Thoracic aorta (tissue), 2 donors: ENCODE data around the gene UNCX. TPM values are rescaled to one million over a fixed set of nuclear protein-coding genes. Genes with fewer than 3 reads are reported as not detected.
"Not testable (repeated sequence)": the region's sequence is repeated elsewhere in the genome, so short reads cannot be mapped to it uniquely, and the experiment has no call there.

ENCODE experiments used
- ATAC-seq: fragments of 150-250 bp; one replicate; pipeline ENCODE4 v1.8.0; 2017; ENCODE audit warnings: low read depth; ENCODE audit not compliant: insufficient number of reproducible peaks, low FRiP score
- DNase-seq: peaks from one replicate; pipeline ENCODE4 v3.0.0-alpha.2; 2020; ENCODE audit warnings: low spot score
- H3K27ac ChIP-seq, 2 donors: fragments of 200-600 bp; sonication (generic); 1 replicate in 1 of 2; 2 replicates in 1 of 2; pipeline ENCODE4 v1.5.1; 2016; ENCODE audit warnings: mild to moderate bottlenecking in 2 of 2, moderate library complexity in 2 of 2
- H3K27me3 ChIP-seq: fragments of 200-600 bp; sonication (generic); replicated peaks from 2 replicates; pipeline ENCODE4 v1.6.0; 2016; ENCODE audit warnings: mild to moderate bottlenecking; ENCODE audit not compliant: insufficient read depth
- H3K36me3 ChIP-seq: fragments of 200-600 bp; sonication (generic); one replicate; pipeline ENCODE4 v1.5.1; 2016
- H3K4me1 ChIP-seq, 2 donors: fragments of 200-600 bp; sonication (generic); 1 replicate in 1 of 2; 2 replicates in 1 of 2; pipeline versions ENCODE4 v1.5.1 to v1.6.0; 2016; ENCODE audit warnings: low read depth in 2 of 2, mild to moderate bottlenecking in 1 of 2; ENCODE audit not compliant: control insufficient read depth in 1 of 2
- H3K4me3 ChIP-seq: fragments of 200-600 bp; sonication (generic); 2 replicates; pipeline ENCODE4 v1.5.1; 2016; ENCODE audit warnings: mild to moderate bottlenecking
- H3K9me3 ChIP-seq: fragments of 200-600 bp; sonication (generic); 2 replicates; pipeline ENCODE4 v1.5.1; 2016
- total RNA-seq, 2 donors: library from RNA; depleted of rRNA; stranded (reverse); fragments of >200 nt; gene quantifications; one replicate each; pipeline versions ENCODE4 v1.1.0 to v1.2.3, GENCODE V29; 2016
- TF ChIP-seq, protein P1 (sequence below): fragments of 200-600 bp; sonication (generic); IDR thresholded peaks from one replicate; pipeline ENCODE4 v1.5.1; 2019; ENCODE audit warnings: antibody characterized with exemption

The UNCX gene
- total RNA-seq, 2 donors from 2014 or later: not detected

DNA sequence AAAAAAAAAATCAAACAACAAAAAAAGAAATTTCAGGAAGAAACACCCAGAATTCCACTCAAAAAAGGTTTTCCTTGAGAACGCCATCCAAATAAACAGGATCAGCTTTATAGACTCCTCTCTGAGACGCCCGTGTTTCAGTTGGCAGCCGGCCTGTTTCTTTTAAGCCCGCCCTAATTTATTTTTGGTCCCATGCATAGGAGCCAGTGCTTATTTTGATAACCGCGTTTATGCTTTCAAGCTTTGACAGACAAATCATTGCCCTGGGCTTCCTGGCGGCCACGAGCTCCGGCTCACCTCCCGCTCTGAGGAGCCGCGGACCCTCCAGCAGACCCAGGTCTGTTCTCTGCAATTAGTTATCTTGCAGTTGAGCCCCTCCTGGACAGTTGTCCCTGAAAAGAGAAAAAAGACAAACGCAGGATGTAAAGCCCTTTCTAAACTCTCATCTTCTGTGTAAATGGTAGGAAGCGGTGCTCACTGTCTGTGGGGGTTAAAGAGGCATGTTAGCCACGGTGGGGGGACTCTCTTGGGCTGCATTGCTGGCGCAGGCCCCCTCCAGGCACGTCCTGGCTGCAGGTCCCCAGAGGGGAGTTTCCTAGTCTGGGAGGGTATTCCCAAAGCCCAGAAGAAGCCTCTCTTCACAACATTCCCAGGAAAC is 22.2 kb upstream of the UNCX start:
- no peaks in the 10 kb centered on the region for H3K9me3 ChIP-seq
- no peak for DNase-seq
- peak overlapping the region; percentile 20 for H3K4me3 ChIP-seq
- H3K4me1 ChIP-seq: peaks cover 8 to 13% of the 10 kb centered on the region in 2 donors
- H3K36me3 ChIP-seq: no peaks in the 10 kb centered on the region
- H3K27me3 ChIP-seq: no peaks in the 10 kb centered on the region
- no peak for ATAC-seq
- H3K27ac ChIP-seq: no peak overlapping the region
- TF ChIP-seq, protein P1, sequence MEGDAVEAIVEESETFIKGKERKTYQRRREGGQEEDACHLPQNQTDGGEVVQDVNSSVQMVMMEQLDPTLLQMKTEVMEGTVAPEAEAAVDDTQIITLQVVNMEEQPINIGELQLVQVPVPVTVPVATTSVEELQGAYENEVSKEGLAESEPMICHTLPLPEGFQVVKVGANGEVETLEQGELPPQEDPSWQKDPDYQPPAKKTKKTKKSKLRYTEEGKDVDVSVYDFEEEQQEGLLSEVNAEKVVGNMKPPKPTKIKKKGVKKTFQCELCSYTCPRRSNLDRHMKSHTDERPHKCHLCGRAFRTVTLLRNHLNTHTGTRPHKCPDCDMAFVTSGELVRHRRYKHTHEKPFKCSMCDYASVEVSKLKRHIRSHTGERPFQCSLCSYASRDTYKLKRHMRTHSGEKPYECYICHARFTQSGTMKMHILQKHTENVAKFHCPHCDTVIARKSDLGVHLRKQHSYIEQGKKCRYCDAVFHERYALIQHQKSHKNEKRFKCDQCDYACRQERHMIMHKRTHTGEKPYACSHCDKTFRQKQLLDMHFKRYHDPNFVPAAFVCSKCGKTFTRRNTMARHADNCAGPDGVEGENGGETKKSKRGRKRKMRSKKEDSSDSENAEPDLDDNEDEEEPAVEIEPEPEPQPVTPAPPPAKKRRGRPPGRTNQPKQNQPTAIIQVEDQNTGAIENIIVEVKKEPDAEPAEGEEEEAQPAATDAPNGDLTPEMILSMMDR: no peak

DNA sequence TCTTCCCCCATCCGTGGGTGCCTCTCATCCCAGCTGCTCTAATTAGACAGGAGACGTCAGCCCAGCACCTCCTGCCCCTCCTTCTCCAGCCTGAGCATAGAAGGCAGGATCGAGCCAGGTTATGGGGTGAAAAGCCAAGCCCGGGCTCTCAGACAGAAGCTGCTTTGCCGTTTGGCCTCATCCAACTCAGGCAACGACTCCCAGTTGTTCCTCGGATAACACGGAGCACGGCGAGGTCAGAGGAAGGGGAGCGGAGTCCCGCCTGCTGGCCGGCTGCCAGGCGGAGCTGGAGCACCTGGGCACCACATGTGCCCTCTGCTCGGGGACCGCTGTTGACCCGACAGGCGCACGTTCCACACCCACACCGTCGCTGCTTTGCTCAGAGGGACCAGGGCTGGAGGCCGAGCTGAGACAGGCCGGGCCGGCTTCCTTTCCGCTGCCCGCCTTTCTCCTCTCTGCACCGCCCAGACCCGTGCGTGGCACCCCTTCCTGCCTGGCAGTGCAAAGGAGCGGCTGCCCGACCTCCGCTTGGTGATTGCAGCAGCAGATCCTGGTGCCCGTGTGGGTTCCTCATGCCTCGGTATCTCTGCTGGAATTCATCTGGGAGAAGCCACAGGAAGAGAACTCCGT is 21.6 kb upstream of the UNCX start:
- TF ChIP-seq, protein P1: no peak
- H3K9me3 ChIP-seq: no peaks in the 10 kb centered on the region
- no peak overlapping the region for H3K27ac ChIP-seq
- no peak for ATAC-seq
- no peaks in the 10 kb centered on the region for H3K27me3 ChIP-seq
- no peaks in the 10 kb centered on the region for H3K36me3 ChIP-seq
- DNase-seq: no peak
- no peak overlapping the region for H3K4me3 ChIP-seq
- H3K4me1 ChIP-seq: peaks cover 8 to 13% of the 10 kb centered on the region in 2 donors

- Histone ChIP-seq H3K4me3 (no peak overlapping the region), H3K27me3 (no peaks in the 10 kb centered on the region), H3K36me3 (no peaks in the 10 kb centered on the region), H3K27ac (no peak overlapping the region), H3K4me1 (peaks cover 8 to 13% of the 10 kb centered on the region in 2 donors), H3K9me3 (no peaks in the 10 kb centered on the region)
- ATAC-seq (no peak), DNase-seq (no peak)
- TF ChIP-seq, protein P1: no peak
Measured at GRCh38 chr7:1211611-1212010, 21.1 kb upstream of the UNCX start.

GRCh38 chr7:1212025-1212424 is 20.6 kb upstream of the UNCX start:
- H3K36me3 ChIP-seq, H3K4me3 ChIP-seq, H3K9me3 ChIP-seq, H3K27ac ChIP-seq, DNase-seq, ATAC-seq, H3K27me3 ChIP-seq: not testable (repeated sequence)
- H3K4me1 ChIP-seq: peaks cover 8 to 13% of the 10 kb centered on the region in 2 donors

GRCh38 chr7:1214516-1214915 is 18.2 kb upstream of the UNCX start:
- Histone ChIP-seq H3K27ac (no peak overlapping the region), H3K9me3 (no peaks in the 10 kb centered on the region), H3K4me3 (no peak overlapping the region), H3K36me3 (no peaks in the 10 kb centered on the region), H3K4me1 (peaks cover 8 to 13% of the 10 kb centered on the region in 2 donors), H3K27me3 (no peaks in the 10 kb centered on the region)
- TF ChIP-seq, protein P1: no peak
- ATAC-seq (no peak), DNase-seq (no peak)
